Endometrium (tissue), 2 donors: ENCODE measurements around the gene SPC25.
"Not testable (repeated sequence)": the region's sequence is repeated elsewhere in the genome, so short reads cannot be mapped to it uniquely, and the experiment has no call there.

ENCODE experiments used
- FAIRE-seq: peaks from 2 replicates; lab custom pipeline; 2012; peaks lifted over from hg19 to GRCh38; lab: Jason Lieb, UNC
- donor health status: control.
- donor health status: control.

The SPC25 gene

GRCh38 chr2:168901003-168901402 lies 10.8 kb upstream of the SPC25 start, which contains the start of gene G6PC2:
G6PC2 (plus strand) TSS chr2:168901291; CDS start chr2:168901332, 41 bp downstream.
- FAIRE-seq, result no peak

GRCh38 chr2:168897449-168897848 lies 7.2 kb upstream of the SPC25 start:
- no peak for FAIRE-seq

- no peak for FAIRE-seq
Observed at GRCh38 chr2:168896783-168897182, 6.6 kb upstream of the SPC25 start.

GRCh38 chr2:168895771-168896170 lies 5.5 kb upstream of the SPC25 start:
- no peak for FAIRE-seq

DNA sequence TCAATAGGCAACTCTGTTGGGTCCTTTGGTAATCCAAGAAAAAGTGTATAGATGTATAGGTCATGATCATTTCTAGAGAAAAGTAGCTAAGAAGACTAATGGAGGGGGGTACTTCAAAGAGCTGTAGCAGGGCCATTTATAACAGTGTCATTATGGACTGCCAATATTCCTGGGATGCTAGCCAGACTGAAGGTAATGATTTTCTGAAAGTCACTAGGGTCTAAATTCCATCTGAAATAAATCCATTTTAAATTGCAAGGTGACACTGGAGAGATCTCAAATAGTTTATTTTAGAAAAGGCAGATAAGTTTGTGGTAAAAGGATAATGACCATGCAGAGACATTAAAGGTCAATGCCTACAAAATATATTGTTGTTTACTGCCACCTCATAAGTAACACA lies 4.5 kb upstream of the SPC25 start:
- no peak for FAIRE-seq

DNA sequence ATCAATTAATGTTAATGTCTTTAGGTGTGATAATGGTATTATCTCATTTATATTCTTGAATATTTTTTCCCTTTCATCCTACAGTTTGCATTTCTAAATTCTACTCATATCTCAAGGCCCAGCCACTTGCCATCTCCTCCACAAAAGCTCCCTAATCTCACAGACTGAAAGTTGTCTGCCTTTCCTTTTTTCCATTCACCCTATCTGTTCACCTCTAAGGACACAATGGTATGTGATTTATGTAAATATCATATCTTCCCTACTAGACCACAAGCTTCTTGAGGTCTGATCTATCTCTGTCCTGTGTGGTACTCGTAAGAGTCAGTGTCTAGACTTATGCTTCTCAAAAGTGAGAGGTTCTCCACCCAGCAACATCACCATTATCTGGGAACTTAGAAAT lies 3.9 kb upstream of the SPC25 start:
- no peak for FAIRE-seq

GRCh38 chr2:168892327-168892726 lies 2.1 kb upstream of the SPC25 start:
- no peak for FAIRE-seq

DNA sequence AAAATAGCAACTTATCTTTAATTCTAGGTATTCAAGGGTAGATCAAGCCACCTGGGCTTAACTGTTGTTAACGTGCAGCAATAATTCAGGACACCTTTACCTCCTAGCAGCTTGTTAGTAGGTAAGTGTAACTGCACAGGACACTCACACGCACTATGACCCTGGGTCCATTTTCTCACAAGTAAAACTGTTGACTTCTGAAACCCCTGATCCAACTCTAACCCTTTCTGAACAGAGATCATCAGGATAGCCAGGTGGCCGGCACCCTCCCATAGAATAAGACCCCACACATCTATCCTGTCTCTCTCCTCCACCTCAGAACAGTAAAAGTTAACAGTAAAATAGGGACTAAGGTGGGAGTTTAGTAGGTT lies 610 bp downstream of the SPC25 start:
- no peak for FAIRE-seq

DNA sequence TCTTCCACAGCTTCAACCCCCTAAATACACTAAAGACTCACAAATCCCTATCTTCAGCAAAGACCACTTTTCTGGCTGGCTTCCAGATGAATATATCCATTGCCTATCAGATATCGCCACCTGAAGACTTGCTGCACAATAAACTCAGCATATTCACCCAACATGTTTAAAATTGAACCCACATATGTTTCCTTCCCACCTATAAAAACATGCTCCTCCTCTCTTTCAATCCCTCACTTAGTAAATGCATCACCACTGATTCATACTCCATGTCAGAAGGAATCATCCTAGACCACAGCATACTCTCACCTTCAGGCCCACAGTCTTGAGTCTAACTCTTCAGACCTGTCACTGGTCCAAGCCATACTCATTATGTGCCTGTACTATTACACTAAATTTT lies 5.3 kb downstream of the SPC25 start:
- FAIRE-seq, result no peak

DNA sequence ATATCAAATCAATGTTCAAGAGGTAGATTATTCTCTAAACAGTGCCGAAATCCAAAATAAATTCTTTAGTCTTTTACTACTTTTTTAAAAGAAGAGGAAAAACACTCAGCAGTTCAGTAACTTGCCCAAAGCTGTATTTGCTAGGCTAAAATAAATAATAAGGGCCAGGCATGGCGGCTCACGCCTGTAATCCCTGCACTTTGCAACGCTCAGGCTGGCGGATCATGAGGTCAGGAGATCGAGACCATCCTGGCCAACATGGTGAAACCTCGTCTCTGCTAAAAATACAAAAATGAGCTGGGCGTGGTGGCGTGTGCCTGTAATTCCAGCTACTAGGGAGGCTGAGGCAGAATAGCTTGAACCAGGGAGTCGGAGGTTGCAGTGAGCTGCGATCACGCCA lies 8.1 kb downstream of the SPC25 start:
- FAIRE-seq, result not testable (repeated sequence)

GRCh38 chr2:168874368-168875054 lies 15.7 kb downstream of the SPC25 start:
- FAIRE-seq, result no peak

DNA sequence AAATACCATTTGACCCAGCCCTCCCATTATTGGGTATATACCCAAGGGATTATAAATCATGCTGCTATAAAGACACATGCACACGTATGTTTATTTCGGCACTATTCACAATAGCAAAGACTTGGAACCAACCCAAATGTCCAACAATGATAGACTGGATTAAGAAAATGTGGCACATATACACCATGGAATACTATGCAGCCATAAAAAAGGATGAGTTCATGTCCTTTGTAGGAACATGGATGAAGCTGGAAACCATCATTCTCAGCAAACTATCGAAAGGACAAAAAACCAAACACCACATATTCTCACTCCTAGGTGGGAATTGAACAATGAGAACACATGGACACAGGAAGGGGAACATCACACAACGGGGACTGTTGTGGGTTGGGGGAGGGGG lies 19.4 kb downstream of the SPC25 start:
- not testable (repeated sequence) for FAIRE-seq

DNA sequence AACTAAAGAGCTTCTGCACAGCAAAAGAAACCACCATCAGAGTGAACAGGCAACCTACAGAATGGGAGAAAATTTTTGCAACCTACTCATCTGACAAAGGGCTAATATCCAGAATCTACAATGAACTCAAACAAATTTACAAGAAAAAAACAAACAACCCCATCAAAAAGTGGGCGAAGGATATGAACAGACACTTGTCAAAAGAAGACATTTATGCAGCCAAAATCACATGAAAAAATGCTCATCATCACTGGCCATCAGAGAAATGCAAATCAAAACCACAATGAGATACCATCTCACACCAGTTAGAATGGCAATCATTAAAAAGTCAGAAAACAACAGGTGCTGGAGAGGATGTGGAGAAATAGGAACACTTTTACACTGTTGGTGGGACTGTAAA lies 19.9 kb downstream of the SPC25 start:
- FAIRE-seq, result not testable (repeated sequence)

DNA sequence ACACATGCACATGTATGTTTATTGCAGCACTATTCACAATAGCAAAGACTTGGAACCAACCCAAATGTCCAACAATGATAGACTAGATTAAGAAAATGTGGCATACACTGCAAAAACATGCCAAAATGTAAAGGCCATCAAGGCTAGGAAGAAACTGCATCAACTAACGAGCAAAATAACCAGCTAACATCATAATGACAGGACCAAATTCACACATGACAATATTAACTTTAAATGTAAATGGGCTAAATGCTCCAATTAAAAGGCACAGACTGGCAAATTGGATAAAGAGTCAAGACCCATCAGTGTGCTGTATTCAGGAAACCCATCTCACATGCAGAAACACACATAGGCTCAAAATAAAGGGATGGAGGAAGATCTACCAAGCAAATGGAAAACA lies 23.1 kb downstream of the SPC25 start:
- FAIRE-seq, result not testable (repeated sequence)

GRCh38 chr2:168858146-168858545 lies 32.1 kb downstream of the SPC25 start:
- FAIRE-seq, result no peak

DNA sequence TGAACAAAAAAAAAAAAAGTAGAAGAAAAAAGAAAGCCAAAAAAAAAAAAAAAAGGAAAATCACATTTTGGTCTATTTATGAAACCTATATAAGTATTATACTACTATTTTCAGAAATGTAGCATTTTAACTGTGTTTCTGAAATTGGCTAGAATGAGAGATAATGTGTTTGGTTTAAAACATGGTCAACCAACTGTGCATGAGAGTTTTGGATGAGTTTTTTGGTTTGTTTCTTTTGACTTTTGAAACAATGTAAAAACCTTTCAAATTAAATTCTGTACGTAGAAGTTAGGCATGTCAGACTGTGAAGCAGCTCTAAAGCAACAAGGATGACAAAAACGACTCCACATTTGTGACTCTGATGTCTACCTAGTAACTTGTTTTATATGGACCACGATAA lies 34.6 kb downstream of the SPC25 start:
- FAIRE-seq, result no peak

DNA sequence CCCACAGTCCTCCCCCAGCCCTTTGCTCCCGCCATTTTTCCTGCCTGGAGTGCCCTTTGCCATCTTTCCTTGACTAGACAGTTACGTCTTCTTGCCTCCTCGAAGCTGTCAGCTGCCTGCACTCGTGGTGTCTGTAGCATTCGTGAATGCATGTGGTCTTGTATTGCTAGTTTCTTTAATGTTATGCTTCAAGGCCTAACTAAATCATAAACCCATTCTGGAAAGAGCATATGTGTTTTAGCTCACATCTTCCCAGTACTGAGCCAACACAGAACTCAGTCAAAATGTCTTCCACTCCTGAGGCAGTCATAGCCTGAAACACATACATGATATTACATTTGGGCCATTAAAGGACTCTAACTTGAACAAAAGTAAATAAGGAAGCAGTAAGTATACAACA lies 35.6 kb downstream of the SPC25 start:
- no peak for FAIRE-seq

- FAIRE-seq, result no peak
Observed at GRCh38 chr2:168853471-168853870, 36.8 kb downstream of the SPC25 start.

DNA sequence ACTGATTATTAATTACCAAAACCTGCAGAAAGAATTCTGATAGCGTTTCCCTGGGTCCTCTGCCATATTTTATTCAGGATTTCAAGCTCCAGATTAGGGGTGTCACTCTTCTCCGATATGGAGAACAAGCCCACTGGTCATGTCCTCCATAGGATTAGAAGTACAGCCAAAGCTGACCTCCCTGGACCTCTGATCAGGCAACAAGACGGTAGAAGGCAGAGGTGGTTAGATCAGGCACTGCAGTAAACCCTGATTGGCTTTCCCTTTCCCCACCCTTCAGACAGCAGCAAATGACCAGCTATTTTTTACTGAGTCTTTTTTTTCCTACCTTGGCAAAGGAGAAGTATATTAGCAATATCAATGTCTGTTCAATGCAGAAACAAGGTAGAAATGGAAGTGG lies 37.7 kb downstream of the SPC25 start:
- FAIRE-seq, result no peak

GRCh38 chr2:168851674-168852320 lies 38.4 kb downstream of the SPC25 start:
- no peak for FAIRE-seq

DNA sequence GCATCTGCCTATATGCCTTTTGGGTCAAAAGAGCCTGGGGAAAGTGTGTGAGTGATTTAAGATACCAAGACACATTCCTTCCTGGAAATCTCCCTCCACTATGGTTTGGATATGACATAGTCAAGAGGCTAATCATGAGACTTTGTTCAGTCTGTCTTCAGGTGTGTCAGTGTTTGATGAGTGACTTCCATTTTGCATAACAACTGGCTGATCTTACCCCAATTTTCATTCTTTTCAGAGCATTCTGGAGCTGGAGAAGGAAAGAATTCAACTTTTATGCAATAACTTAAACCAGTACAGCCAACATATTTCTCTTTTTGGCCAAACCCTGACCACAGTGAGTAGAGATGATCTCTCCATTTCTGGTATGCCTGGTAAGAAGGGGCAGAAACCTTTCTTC lies 39.4 kb downstream of the SPC25 start:
- no peak for FAIRE-seq

DNA sequence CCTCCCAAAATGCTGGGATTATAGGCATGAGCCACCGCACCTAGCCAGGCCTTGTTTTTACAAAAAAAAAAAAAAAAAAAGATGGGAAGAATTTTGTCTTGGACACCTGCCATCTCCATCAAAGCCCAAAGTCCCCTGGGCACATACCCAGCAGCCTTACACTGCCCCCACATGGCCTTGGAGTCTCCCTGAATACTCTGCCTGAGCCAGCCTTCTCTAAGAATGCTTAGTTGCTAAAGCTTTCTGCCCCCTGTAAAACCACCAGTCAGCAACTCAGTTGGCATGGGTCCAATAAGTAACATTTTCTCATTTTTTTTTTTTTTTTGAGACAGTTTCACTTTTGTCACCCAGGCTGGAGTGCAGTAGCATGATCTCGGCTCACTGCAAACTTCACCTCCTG lies 40.6 kb downstream of the SPC25 start:
- no peak for FAIRE-seq

DNA sequence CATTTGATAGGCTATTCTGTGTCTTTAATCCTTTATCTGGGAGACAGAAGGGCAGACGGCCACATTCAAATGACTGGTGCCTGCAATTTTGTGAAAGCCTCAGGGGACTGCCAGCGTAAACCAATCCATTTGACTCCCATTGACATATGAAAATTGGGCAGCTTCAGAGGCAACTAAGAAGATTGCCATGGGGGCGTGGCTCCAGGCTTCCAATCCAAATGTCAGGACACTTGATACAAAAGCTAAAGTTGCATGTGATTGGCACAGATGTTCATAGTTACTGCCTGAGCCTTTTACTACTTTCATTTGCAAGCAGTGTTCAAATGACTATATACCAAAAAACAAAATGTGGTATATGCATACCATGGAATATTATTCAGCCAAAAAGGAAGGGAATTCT lies 42.0 kb downstream of the SPC25 start:
- FAIRE-seq, result no peak

DNA sequence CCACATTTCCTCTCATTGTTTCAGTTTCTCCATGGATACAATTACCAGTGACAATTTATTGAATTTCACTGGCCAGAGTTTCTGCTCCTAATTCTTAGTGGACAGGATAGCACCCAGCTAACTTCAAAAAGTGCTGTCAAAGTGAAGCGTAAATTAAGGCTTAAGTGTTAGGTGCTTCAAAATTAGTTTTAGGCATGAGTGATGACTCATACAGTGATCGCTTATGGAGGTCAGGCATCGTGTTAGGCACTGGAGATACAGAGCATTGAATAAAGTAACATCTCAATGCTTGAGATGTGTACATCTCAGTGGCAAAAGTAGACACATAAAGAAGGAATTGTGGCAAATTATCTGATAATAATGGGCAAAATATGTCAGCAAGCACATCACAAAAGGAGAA lies 47.0 kb downstream of the SPC25 start:
- no peak for FAIRE-seq
